ENCODE data around the gene RUSC1. TPM values are rescaled to one million over a fixed set of nuclear protein-coding genes. Genes with fewer than 3 reads are reported as not detected.

RUSC1 gene
- total RNA-seq, 4 donors from 2014 or later: 33.7 to 42.2 (median 41.1) TPM

DNA sequence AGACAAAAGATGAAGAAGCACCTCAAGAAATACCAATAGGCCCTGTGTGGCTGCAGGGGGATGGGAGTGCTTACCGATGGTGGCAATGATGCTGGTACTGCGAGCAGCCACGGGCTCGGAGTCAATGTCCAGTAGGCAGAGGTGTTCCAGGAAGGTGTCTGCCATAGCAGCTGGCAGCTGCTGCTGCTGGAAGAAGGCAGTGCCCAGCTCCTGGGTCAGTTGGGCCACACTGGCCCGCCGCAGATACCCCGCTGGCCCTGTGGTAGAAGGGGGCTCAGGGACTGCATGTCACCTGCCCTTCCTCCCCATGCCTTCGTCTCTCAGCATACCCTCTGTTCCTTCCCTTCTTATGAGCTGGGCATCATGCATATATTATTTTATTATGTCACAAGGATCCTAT, 20.7 kb upstream of the RUSC1 start:
- 91 to 92% methylated on average over 8 of the region's 8 CpGs for WGBS, 2 donors
- intact Hi-C loops (cut with DNase I; ENCODE audit: low total_unique reads): no loop called here
- H3K4me3 ChIP-seq (ENCODE audit: low read depth, poor library complexity, severe bottlenecking): no peak overlapping the region
- no peak for DNase-seq (ENCODE audit: low spot score in 2 of 2)
- TF ChIP-seq POLR2A (IDR thresholded peaks at IDR 0.05) (no peak), CTCF (IDR thresholded peaks at IDR 0.05) (no peak)

DNA sequence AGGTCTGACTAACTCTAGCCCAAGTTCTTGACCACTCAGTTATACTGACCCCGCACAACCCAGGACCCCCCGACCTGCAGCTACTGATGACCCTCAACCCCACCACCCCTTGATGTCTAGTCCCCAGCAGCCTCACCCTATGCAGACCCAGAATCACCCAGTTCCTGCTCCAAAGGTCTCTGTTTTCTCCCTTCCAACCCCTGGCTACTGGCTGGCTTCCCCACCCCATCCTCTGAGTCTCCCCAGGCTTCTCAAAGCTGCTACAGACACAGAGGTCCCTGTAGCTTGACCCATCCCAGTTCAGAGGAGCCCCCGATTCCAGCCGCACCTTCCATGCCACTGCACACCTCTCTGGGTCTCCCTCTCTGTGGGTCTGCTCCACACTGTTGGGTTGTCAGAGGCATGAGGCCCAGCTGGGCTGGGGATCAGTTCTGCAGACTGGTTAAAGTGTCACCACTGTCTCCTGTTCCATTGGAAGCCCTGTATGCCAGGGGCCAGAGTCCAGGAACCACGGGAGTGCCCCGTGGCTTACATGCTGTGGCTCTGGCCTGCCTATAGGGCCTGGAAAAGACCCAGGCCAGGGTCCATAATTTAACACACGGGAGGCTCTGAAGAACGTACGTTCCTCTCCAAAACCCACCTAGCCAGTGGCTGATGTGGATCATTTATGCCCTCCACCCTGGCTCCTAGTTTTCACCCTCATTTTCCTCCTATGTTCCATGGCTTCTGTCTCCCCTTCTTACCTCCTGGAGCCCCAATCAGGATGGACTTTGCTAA, 20.0 kb upstream of the RUSC1 start:
- DNase-seq (ENCODE audit: low spot score in 2 of 2): no peak
- intact Hi-C loops (cut with DNase I; ENCODE audit: low total_unique reads): no loop called here
- TF ChIP-seq POLR2A (IDR thresholded peaks at IDR 0.05) (no peak), CTCF (IDR thresholded peaks at IDR 0.05) (no peak)
- WGBS, 2 donors: 87 to 88% methylated on average over 7 to 9 of the region's 9 CpGs
- no peak overlapping the region for H3K4me3 ChIP-seq (ENCODE audit: low read depth, poor library complexity, severe bottlenecking)

DNA sequence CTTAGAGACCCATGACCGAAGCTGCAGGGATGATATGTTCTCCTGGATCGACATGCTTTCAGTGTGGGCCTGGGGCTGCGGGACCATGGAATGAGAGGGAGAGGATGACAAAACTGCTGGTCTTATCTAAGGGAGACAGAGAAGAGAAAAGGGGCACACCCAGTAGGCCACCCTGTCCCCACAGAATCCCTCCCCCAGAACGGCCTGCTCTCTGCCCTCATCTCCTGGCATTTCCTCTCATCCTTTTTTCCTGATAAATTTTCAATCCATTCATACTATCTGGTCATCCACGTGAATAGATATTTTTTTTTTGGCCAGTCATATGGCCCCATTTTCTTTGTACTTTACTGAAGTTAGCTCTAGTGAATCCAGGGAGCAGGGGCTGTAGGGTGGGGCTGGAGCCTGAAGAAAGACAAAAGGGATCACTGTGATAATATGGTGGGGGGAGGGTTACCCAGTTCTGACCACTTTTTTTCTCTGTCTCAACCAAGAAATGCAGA, 19.3 kb upstream of the RUSC1 start, which contains the start of gene PKLR:
Gene PKLR, minus strand, starts transcription at position 97 of the 500 bp plus-strand sequence. Its CDS starts 43 bp downstream, at position 54.
- intact Hi-C loops (cut with DNase I; ENCODE audit: low total_unique reads): no loop called here
- TF ChIP-seq POLR2A (IDR thresholded peaks at IDR 0.05) (no peak), CTCF (IDR thresholded peaks at IDR 0.05) (no peak)
- no peak within 1 kb of the TSS for H3K4me3 ChIP-seq (ENCODE audit: low read depth, poor library complexity, severe bottlenecking)
- no peak for DNase-seq (ENCODE audit: low spot score in 2 of 2)
- WGBS, 2 donors: 83 to 91% methylated on average over 5 of the region's 5 CpGs

GRCh38 chr1:155304558-155305063, 16.1 kb upstream of the RUSC1 start:
- no peak overlapping the region for H3K4me3 ChIP-seq (ENCODE audit: low read depth, poor library complexity, severe bottlenecking)
- intact Hi-C loops (cut with DNase I; ENCODE audit: low total_unique reads): no loop called here
- TF ChIP-seq CTCF (IDR thresholded peaks at IDR 0.05): no peak
- no peak for TF ChIP-seq POLR2A (IDR thresholded peaks at IDR 0.05)
- no peak for DNase-seq (ENCODE audit: low spot score in 2 of 2)
- WGBS, 2 donors: 83 to 84% methylated on average over 11 of the region's 11 CpGs

GRCh38 chr1:155305881-155306391, 14.8 kb upstream of the RUSC1 start:
- intact Hi-C loops (cut with DNase I; ENCODE audit: low total_unique reads): no loop called here
- WGBS, 2 donors: 49 to 70% methylated on average over 7 of the region's 7 CpGs
- DNase-seq (ENCODE audit: low spot score in 2 of 2): no peak
- H3K4me3 ChIP-seq (ENCODE audit: low read depth, poor library complexity, severe bottlenecking): no peak overlapping the region
- TF ChIP-seq CTCF (IDR thresholded peaks at IDR 0.05): no peak
- no peak for TF ChIP-seq POLR2A (IDR thresholded peaks at IDR 0.05)
